D341Med (cell line): Measurements from ENCODE around the gene ARHGEF16.

ENCODE experiments used
- DNase-seq: peaks from one replicate; pipeline ENCODE4 v3.0.0; 2012; ENCODE audit warnings: low spot score

ARHGEF16 gene

DNA sequence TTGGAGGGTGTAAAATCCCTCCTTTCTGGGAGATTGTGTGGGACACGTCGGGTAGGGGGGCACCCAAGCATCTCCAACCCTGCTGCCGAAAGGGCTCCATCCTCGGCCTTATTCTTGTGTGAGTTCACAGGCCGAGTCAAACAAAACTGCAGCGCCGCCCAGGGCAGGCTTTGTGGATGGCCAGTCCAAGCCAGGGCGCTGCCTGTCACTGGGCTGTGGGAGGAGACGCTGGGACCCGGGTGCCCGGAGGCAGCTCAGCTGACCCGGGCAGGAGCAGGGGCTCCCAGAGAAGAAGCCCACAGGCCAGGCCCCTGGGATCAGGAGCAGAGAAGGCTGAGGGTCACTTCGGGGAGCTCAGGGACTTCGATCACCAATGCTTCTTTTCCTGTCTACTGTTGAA, 31.8 kb upstream of the ARHGEF16 start:
- no peak for DNase-seq

DNA sequence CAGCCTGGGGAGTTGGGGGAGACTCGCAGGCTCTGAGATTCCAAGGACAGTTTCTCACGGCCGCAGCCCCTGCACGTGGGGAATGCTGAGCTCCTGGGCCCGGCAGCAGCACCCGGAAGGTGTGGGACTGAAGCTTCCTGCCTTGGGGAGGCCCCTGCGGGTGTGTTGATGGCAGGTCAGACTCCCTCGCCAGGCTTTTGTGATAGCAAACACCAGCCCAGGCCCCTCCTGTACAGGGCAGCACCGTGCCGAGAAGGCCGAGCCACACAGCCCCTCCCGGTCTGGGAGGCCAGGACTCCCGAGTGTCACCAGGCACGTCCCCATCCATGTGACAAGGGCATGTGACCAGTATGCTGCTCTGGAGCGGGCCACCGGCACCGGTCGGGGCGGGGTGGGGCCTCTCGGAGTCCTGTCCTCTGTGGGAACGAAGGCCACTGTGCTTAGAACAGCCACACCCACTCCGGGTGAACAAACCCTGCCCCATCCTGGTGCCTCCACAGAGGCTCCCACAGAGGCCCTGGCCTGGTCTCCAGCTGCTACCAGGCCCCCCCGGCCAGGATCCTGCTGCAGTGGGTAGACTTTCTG, 31.1 kb upstream of the ARHGEF16 start:
- no peak for DNase-seq

DNA sequence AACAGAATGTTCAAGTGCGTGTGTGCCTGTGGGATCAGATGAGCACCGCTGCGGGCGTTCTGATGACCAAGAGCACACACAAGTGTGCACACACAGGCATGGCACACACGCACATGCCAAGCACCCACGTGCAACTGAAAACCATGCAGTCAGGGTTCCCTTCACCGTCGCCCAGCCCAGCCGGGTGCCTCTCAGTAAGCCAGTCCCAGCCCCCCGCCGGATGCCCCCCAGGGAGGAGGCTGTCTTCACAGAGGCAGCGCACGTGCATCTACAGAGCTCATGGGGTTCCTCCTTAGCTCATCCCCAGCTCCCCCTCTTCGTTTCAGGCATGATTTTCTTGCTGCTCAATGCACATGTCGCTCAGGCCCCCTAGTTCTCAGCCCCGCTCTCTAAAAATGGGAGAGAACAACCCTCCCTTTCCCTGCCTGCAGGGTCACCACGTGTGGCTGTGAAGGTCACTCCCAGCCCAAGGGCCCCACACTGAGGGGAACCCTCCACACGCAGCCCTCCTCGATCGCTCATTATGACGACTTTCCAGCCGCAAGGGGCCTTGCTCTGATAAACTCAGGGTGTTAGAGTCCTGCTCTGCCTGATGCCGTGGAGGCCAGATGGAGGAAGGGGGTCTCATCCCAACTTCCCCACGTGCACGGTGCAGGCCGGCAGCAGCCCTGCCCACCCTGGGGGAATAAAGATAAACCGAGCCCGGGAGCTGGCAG, 30.4 kb upstream of the ARHGEF16 start:
- DNase-seq: no peak

DNA sequence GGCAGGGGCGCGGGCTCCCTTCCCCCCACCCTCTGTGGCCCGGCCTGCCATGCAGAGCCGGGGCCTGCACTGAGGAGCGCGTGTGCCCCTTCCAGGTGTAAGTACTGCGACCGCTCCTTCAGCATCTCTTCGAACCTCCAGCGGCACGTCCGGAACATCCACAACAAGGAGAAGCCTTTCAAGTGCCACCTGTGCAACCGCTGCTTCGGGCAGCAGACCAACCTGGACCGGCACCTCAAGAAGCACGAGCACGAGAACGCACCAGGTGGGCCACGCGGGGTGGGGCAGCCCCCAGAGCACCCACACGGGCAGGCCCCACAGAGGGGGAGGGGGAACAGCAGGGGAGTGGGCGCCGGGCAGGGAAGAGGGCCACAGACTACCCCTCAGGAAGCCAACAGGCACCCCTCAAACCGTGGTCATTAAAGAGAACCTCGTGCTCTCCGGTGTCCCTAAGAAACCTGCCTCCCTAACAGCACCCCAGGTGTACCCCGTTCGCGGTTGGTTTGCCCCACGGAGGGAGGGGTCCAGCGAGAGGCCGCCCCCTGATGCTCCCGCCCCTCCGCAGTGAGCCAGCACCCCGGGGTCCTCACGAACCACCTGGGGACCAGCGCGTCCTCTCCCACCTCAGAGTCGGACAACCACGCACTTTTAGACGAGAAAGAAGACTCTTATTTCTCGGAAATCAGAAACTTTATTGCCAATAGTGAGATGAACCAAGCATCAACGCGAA, 28.8 kb upstream of the ARHGEF16 start:
- DNase-seq: no peak

DNA sequence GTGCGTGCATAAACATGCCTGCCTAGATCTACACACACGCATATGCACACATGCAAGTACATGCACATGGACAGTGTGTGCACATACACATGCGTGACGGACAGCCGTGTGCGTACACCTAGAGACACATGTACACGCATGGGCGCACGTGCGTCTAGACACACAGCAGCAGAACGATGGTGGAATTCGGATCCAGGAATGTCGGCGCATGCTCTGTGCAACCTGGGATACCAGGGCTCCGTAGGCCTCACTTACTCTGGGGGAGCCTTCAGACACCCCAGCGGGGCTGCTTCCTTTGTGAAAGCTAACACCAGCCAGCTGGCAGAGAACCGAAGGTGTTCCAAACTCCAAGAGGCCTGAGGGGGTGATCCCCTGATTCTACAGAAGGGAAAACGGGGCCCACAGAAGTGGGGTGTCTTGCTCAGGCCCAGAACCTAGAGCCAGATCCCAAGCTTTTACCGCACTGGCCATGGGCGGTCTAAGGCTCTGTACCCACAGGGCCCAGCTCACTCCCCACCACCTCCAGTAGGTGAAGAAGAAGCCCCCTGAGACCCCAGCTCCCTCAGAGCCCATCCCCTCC, 27.4 kb upstream of the ARHGEF16 start:
- no peak for DNase-seq

DNA sequence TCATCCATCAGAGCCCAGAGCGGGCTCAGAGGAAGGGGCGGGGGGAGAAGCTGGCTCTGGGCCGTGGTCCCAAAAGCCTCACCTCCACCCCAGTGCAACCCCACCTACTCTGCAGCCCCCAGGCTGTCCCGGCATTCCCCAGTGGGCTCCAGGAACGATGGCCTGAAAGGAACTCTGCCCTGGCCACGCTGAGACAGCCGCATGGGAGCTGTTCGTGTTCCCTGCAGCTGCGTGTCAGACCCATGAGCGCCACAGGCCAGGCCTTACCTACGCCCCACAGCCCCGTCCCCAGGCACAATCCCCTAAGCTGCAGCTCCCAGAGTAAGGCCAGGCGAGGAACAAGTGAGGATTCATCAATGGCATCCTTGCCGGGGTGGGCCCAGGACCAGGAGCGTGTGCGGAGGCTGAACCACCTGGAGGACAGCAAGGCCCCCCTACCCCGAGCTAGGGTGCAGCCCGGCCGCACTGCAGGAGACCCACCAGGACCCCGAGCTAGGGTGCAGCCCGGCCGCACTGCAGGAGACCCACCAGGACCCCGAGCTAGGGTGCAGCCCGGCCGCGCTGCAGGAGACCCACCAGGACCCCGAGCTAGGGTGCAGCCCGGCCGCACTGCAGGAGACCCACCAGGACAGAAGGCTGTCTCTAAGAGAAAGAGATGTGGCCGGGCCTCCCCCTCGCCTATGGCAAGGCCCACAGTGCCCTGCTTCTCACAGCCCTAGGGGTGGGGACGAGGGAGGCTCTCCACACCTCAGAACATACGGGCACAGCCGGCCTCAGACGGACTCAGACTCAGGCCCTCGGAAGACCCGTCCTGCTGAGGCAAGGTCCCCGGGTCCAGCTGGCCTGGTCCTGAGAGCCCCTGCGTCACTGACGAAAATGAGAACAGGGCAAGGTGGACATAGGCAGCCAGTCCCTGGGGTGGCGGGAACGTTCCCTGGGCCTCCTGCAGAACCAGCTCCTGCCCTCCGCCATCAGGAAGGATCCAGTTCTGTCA, 26.5 kb upstream of the ARHGEF16 start:
- no peak for DNase-seq

DNA sequence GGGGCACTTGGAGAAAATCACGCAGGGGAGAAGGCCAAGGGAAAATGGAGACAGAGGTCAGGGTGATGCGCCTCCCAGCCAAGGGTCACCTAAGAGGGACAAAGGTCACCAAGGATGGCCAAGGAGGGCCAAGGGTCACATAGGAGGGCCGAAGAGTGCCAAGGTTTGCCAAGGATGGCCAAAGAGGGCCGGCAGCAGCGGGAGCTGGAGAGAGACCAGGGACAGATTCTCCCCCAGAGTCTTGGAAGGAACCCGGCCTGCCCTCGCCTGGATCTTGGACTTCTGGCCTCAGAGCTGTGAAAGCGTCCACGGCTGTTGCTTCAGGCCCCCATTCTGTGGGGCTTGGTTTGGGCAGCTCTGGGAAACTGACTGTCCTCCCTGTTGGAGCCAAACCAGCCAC, 25.6 kb upstream of the ARHGEF16 start:
- DNase-seq: no peak

DNA sequence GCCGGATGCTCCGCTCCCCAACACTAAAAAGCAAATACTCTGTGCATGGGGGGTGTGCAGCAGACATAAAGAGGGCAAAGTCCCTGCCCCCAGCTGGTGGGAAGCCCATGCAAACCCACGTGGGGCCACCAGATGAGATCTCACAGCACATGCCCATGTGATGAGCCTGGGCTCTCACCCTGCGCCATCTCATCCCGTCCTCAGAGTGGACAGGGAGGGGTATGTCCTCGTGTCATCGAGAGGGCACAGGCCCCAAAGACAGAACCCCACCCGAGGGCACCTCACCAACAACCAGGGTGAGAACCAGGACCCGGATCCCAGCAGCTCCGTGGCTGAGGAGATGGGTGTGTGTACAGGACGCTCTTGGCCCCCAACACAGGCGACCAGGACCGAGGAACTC, 25.1 kb upstream of the ARHGEF16 start:
- no peak for DNase-seq

DNA sequence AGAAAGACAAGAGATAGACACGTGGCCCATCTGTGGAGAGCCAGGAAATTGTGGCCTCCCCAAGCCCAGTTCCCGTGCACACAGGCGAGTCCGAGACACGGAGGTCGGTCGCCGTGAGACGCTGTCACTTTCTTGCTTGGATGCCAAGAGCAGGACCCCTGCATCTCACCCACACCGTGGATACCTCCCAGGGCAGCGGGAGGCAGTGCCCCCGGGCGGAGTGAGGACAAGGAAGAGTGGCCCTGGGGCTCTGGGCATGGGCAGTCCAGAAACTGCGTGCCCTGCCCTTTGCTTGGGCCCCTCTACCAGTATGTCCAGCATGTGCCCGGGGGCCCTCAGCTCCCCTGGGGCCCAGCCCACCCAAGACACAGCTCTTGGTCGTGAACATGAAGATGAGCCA, 24.7 kb upstream of the ARHGEF16 start:
- no peak for DNase-seq

DNA sequence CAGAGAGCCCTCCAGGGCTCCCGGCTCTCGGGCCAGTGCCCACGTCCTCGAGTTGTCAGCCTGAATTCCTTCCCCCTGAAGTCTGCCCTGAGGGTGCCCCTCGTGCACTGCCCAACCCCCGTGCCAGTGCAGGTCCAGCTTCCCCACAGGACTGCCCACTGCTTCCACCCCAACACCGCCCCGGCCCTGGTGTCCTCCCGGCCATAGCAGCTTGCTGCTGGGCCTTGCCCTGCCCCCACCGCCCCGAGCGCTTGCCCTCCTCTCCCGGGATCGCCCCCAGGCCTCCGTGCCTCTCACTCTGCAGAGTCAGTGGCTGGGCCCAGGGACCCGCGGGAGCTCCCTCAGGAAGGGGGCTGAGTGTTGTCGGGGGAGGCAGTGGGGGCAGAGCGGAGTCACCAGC, 24.1 kb upstream of the ARHGEF16 start:
- no peak for DNase-seq

DNA sequence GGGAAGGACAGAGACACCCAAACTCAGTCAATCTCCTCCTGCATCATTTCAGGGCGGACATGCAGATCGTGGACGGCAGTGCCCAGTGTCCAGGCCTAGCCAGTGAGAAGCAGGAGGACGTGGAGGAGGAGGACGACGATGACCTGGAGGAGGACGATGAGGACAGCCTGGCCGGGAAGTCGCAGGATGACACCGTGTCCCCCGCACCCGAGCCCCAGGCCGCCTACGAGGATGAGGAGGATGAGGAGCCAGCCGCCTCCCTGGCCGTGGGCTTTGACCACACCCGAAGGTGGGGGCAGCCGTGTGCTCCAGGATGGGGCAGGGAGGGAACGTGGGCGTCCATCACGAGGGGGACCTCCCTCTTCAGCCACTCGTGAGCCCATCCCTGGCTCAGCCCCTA, 23.6 kb upstream of the ARHGEF16 start:
- no peak for DNase-seq

DNA sequence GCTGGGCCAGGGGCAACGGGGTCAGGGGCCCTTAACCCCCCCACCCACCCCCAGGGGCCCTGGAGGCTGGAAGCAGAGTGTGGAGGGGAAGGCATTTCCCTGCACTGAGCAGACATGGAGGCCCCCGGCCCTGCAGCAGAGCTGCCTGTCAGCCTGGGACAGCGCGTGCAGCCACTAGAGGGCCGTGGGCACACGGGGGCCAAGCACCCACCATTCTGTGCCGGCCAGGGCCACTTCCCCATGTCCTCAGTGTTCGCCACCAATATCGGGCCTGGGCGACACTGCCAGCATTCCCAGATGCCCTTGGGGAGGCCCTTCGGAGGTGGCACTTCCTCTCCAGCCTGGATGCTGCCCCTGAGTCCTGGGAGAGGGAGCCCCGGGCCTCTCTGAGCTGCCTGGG, 23.2 kb upstream of the ARHGEF16 start:
- peak; percentile 64 for DNase-seq

DNA sequence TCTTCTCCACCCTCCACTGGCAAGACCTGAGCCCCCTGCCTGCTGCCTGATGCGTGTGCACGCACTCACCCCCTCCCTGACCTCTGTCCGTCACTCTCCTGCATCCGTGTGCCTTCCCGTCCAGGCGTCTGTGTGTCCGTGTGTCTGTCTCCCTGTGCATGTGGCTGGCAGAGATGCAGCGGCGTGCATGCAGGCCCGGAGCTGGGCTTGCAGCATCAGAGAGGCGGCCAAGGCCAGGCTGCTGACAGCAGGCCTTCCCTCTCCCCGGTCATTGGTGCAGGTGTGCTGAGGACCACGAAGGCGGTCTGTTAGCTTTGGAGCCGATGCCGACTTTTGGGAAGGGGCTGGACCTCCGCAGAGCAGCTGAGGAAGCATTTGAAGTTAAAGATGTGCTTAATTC, 22.8 kb upstream of the ARHGEF16 start:
- no peak for DNase-seq

DNA sequence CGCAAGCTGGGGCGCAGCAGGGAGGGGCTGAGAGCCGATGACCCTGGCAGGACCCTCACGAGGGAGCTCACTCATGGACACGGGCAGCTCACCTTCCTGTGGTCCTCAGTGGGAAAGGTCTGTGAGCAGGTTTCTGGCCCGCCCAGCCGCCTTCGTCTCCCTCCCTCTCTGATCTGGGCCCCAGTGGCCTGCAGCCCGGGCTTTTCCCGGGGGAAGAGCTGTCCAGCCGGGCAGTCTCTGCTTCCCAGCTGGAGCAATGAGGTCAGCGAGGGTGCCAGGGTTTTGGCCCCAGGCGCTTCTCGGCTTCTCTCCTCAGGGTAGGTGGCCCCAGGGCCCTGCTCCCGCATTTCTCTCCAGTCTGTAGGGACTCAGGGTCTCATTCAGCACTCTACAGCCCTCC, 22.2 kb upstream of the ARHGEF16 start:
- DNase-seq: no peak

DNA sequence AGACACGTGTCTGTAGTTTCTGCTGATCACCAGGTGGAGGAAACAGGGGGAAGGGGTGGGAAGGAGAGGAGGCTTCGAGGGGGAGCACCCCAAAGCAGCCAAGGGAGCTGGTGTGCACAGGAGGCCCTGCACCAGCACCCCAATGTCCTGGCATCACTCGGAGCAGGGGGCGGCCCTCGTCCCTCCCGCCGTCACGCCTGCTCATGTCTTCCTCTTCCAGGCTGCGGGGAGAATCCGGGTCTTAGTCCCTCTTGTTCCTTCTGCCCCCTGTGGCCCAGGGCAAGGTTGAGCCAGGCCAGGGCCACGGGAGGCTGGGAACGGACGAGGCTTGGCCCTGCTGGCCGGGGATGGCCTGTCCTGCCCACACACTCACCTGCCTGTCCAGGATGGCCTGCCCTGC, 21.4 kb upstream of the ARHGEF16 start:
- DNase-seq: no peak

DNA sequence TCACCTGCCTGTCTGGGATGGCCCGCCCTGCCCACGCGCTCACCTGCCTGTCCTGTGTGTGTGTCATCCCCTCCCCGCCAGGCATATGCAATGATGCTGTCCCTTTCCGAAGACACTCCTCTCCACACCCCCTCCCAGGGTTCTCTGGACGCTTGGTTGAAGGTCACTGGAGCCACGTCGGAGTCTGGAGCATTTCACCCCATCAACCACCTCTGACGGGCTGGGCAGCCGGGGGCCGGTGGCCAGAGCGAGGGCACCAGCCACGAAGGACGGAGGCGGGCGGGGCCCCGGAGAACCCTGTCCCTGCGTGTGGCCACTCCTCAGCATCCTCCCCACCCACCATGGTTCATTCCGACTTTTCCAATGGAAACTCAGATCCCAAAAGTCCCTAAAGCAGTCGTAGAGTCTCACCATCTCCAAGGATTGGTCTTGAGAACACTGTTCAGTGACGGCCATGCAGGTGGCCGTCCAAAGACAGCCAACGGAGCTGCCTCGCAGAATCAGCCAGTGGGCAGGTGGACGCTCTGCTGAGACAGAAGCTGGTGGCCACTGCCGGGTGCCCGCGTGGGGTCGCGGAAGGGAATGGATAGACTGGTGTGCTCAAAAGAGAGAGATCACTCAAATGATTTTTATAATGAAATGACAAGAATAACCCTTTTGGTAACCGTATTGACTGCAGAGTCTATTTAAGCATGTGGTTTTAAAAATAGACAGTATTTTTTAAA, 20.7 kb upstream of the ARHGEF16 start:
- no peak for DNase-seq

DNA sequence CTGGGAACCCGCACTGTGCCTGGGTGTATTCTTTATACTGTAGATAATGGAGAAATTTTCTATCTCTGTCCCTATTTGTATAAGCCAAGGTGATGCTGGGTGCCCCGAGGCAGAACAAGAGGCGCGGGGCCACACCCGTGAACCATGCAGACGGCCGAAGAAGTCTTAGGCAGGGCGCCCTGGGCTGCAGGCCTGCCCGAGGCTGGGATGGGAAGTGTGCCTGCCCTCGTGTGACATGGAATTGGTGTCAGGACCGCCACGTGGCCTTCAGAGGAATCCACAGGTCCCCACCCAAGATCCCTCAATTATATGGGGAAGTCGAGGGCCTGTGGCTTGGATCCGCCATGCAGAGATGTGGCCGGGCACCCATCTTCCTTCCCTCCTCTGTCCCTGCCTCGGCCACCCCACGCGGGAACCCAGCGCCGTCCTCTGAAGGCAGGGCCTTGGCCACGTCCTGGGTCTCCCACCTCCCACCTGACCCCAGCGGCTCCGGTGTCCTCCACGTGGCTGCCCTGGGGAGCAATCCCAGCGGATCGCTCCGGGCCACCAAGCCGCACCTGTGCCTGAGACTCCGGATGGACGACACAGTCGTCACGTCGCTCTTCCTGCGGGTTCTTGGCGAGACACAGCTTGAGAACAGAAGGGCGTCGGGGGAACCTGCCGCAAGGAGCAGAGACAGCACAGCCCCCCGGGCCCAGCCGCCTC, 19.9 kb upstream of the ARHGEF16 start:
- no peak for DNase-seq

DNA sequence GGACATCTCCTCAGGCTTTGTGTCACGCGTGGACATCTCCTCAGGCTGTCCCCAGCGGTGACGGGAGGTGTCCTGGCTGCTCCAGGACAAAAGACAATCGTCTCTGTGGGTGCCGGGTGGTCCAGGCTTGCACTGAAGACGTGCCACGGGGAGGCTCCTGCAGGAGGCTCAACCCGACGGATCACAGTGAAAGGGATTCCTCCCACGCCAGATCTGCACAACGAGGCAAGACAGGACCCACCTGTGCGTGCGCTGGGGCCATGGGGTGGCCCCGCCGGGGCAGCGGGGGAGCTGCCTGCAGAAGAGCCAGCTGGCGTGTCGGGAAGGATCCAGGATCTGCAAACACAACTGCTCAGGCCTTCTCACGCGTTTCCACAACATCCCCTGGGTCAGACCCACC, 18.8 kb upstream of the ARHGEF16 start:
- DNase-seq: no peak

DNA sequence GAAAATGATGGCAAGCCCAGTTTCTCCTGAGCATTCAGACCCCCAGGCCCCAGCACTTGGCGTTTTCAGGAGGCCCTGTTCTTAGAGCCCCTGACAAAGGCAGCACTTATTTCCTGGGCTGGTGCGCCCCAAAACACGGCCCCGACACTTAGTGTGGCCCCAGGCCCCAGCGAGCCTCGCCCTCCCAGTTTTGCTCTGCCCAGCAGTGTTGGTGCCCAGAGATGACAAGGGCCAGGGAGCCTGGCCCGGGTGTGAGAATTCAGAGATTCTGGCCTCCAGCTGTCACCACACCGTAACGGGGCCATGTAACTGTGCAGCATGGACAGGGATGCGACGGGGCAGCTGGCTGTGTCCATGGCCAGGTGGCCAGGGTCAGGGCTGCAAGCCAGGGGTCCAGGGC, 18.0 kb upstream of the ARHGEF16 start:
- no peak for DNase-seq

DNA sequence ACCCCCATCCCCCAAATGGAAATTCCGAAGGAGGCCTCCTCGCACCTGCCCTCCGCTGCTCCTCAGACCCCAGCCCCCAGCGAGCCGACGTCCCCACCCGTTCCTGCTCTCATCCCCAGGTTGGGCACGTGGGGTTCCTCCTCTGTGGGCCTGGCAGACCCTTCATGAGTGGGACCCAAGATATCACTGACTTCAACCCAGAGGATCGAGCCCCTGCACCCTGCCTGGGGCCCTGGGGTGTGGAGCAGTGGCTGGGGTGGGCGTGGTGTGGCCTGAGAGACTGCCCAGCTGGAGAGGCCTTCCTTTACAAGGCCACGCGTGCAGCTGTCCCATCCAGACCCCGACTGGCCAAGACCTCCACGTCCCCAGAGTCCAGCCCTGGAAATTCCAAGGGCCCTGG, 17.6 kb upstream of the ARHGEF16 start:
- DNase-seq: no peak
